ENCODE measurements around the gene CUEDC1.

Gene CUEDC1

DNA sequence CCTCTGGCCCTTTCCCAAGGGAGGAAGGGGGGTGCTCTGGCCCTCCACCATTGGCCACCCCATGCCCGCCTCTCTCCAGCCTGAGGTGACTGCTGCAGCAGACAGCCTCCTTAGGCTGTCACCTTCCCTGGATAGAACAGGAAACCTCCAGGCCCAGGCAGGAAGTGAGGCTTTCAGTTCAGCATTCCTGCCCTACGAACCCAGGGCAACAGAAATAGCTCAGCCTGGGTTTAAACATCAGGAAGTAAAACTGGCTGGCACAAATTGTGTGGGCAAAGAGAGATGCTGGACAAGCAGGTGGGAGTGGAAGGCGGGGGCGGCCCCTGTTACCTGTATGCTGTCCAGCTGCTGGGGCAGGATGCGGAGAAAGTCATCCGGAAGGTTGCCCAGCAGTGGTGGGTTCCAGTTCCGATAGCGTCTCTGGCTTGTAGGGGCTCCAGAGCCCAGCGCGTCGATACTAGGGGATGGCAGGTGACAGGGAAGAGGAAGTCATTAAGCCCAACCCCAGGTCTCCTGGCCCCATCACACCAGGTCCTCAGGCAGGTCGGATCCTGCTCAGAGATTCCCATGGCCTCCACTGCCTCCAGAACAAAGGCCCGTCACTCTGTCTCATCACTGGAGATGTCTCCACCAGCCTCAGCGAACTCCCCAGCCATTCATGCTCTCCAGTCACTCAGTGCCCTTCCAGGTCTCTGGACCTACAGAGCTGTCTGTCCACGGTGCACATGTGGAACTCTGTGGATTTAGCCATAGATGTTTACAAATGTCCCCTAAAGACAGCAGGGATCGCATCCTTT lies 81.8 kb downstream of the CUEDC1 start:
- H3K27ac ChIP-seq (replicated peaks) = peak overlapping the region; percentile 69
- DNase-seq (ENCODE audit: low read depth in 1 of 2, low spot score in 1 of 2) = peak in 1 of 2 experiments; percentile 16
- H3K4me3 ChIP-seq (replicated peaks; ENCODE audit: insufficient read depth, low read length) = no peak overlapping the region
- TF ChIP-seq GABPA (IDR thresholded peaks at IDR 0.05; ENCODE audit: low read depth) (no peak), SPI1 (IDR thresholded peaks at IDR 0.05; ENCODE audit: borderline replicate concordance, low read depth) (no peak), POLR2AphosphoS5 (IDR thresholded peaks at IDR 0.05; ENCODE audit: low read depth) (no peak)
- TF ChIP-seq, protein P1, sequence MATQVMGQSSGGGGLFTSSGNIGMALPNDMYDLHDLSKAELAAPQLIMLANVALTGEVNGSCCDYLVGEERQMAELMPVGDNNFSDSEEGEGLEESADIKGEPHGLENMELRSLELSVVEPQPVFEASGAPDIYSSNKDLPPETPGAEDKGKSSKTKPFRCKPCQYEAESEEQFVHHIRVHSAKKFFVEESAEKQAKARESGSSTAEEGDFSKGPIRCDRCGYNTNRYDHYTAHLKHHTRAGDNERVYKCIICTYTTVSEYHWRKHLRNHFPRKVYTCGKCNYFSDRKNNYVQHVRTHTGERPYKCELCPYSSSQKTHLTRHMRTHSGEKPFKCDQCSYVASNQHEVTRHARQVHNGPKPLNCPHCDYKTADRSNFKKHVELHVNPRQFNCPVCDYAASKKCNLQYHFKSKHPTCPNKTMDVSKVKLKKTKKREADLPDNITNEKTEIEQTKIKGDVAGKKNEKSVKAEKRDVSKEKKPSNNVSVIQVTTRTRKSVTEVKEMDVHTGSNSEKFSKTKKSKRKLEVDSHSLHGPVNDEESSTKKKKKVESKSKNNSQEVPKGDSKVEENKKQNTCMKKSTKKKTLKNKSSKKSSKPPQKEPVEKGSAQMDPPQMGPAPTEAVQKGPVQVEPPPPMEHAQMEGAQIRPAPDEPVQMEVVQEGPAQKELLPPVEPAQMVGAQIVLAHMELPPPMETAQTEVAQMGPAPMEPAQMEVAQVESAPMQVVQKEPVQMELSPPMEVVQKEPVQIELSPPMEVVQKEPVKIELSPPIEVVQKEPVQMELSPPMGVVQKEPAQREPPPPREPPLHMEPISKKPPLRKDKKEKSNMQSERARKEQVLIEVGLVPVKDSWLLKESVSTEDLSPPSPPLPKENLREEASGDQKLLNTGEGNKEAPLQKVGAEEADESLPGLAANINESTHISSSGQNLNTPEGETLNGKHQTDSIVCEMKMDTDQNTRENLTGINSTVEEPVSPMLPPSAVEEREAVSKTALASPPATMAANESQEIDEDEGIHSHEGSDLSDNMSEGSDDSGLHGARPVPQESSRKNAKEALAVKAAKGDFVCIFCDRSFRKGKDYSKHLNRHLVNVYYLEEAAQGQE (IDR thresholded peaks at IDR 0.05; ENCODE audit: insufficient replicate concordance, low read depth) = no peak
- TF ChIP-seq, protein P2, sequence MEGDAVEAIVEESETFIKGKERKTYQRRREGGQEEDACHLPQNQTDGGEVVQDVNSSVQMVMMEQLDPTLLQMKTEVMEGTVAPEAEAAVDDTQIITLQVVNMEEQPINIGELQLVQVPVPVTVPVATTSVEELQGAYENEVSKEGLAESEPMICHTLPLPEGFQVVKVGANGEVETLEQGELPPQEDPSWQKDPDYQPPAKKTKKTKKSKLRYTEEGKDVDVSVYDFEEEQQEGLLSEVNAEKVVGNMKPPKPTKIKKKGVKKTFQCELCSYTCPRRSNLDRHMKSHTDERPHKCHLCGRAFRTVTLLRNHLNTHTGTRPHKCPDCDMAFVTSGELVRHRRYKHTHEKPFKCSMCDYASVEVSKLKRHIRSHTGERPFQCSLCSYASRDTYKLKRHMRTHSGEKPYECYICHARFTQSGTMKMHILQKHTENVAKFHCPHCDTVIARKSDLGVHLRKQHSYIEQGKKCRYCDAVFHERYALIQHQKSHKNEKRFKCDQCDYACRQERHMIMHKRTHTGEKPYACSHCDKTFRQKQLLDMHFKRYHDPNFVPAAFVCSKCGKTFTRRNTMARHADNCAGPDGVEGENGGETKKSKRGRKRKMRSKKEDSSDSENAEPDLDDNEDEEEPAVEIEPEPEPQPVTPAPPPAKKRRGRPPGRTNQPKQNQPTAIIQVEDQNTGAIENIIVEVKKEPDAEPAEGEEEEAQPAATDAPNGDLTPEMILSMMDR (IDR thresholded peaks at IDR 0.05; ENCODE audit: insufficient read depth, low read length) = no peak
- no peaks in the 10 kb centered on the region for H3K27me3 ChIP-seq (ENCODE audit: insufficient read depth, poor library complexity, severe bottlenecking)

DNA sequence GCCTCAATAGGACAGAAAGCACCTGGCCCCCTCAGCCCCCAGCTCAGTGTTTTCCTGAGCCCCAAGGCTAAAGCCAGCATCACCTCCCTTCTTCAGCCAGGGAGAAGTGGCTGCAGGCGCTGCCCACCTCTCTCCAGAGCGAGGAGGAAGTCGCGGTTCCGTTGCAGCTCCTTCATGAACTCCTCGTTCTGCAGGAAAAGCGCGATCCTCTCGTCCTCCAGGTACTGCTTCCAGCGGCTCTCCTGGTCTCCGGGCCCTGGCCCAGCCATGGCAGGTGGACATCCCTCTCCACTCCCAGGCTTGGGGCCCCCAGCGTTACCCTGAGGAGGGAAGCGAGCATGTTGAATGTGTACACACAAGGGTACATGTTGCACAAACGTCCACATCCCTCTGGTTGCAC lies 82.7 kb downstream of the CUEDC1 start:
- H3K27me3 ChIP-seq (ENCODE audit: insufficient read depth, poor library complexity, severe bottlenecking) = no peaks in the 10 kb centered on the region
- peak in 1 of 2 experiments; percentile 55 for DNase-seq (ENCODE audit: low read depth in 1 of 2, low spot score in 1 of 2)
- peak overlapping the region; percentile 63 for H3K27ac ChIP-seq (replicated peaks)
- peak; percentile 75 for TF ChIP-seq SPI1 (IDR thresholded peaks at IDR 0.05; ENCODE audit: borderline replicate concordance, low read depth)
- no peak for TF ChIP-seq GABPA (IDR thresholded peaks at IDR 0.05; ENCODE audit: low read depth)
- TF ChIP-seq, protein P1 (IDR thresholded peaks at IDR 0.05; ENCODE audit: insufficient replicate concordance, low read depth) = peak; percentile 57
- H3K4me3 ChIP-seq (replicated peaks; ENCODE audit: insufficient read depth, low read length) = no peak overlapping the region

DNA sequence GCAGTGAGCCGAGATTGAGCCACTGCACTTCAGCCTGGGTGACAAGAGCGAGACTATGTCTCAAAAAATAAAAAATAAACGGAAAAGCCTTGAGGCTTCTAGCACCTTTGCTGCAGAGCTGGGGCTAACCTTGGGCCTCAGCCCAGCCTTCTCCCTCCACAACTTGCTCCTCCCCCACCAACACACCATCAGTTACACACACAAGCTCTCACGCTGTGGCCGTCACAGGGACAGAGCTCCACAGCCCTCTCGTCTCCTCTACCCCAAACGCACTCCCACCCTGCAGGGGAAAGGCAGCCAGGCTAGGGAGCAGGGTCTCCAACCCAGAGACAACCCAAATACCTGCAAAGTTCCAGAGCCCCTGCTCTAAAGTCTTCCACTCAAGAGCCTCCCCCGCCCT lies 83.3 kb downstream of the CUEDC1 start:
- no peak for TF ChIP-seq POLR2AphosphoS5 (IDR thresholded peaks at IDR 0.05; ENCODE audit: low read depth)
- TF ChIP-seq, protein P1 (IDR thresholded peaks at IDR 0.05; ENCODE audit: insufficient replicate concordance, low read depth) = no peak
- TF ChIP-seq, protein P2 (IDR thresholded peaks at IDR 0.05; ENCODE audit: insufficient read depth, low read length) = no peak
- TF ChIP-seq GABPA (IDR thresholded peaks at IDR 0.05; ENCODE audit: low read depth) = no peak
- no peak for TF ChIP-seq SPI1 (IDR thresholded peaks at IDR 0.05; ENCODE audit: borderline replicate concordance, low read depth)
- Histone ChIP-seq H3K27ac (replicated peaks) (peak overlapping the region; percentile 63), H3K27me3 (ENCODE audit: insufficient read depth, poor library complexity, severe bottlenecking) (no peaks in the 10 kb centered on the region), H3K4me3 (replicated peaks; ENCODE audit: insufficient read depth, low read length) (no peak overlapping the region)
- DNase-seq (ENCODE audit: low read depth in 1 of 2, low spot score in 1 of 2) = peak in 1 of 2 experiments; percentile 58

Measured in HL-60 (cell line).